Measurements from ENCODE around the gene RRAD. TPM values are rescaled to one million over a fixed set of nuclear protein-coding genes. Genes with fewer than 3 reads are reported as not detected.

RRAD gene
- total and polyA plus RNA-seq, 2 experiments from 2014 or later, result 0.22 to 0.70 TPM

DNA sequence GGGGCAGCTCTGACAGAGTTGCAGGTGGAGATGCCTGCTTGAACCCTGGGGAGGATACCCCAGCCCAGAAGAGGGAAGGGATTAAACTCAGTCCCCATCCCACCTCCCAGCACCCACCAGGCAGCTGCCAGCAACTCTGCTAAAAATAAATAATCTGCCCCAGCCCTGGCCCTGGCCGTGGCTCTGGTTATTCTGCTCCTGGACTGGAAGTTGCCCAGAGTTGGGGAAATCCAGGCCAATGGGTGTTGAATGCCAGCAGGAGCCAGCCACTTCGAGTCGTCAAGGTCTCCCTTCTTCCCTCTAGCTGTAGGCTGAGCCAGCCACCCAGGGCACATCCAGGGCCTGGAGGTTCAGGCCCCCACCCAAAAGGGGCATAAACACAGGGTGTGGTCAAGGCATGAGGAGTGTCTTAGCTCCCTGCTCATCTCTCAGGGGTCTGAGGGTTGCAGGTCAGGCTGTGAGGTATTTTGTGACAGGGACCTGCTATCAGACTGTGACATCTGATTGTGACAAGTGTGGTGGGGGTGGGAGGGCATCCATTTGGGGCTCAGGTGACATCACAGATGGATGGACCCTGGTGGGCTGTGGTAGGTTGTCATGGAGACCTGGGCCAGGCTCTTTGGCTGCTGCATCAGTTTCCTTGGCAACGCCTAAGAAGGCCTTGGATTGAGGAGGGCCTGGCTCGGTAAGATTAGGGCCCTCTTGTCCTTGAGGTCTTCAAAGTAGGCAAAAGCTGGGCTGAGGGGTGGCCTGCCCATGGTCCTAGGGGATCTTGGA lies 1.0 kb upstream of the RRAD start:
- Histone ChIP-seq H3K9me3 (ENCODE audit: low read depth) (no peaks in the 10 kb centered on the region), H3K36me3 (ENCODE audit: low read depth) (no peaks in the 10 kb centered on the region), H3K79me2 (ENCODE audit: insufficient read depth) (no peaks in the 10 kb centered on the region), H3K4me1 (ENCODE audit: insufficient read depth) (peaks cover 26% of the 10 kb centered on the region), H4K20me1 (ENCODE audit: insufficient read depth) (no peaks in the 10 kb centered on the region), H3K9me2 (ENCODE audit: insufficient read depth) (no peaks in the 10 kb centered on the region), H3F3A (ENCODE audit: insufficient read depth) (peaks cover 30% of the 10 kb centered on the region), H3K9ac (peak overlapping the region; percentile 62), H2AFZ (no peak overlapping the region), H3K4me3 (no peak overlapping the region), H3K27me3 (replicated peaks; ENCODE audit: insufficient read depth) (peaks cover 10% of the 10 kb centered on the region), H3K27ac (peak overlapping the region; percentile 74), H3K4me2 (ENCODE audit: unreplicated experiment) (peak overlapping the region; percentile 57)
- WGBS, 2 experiments (ENCODE audit: low coverage in 1 of 2, low lambda C conversion rate in 2 of 2, missing lambda C conversion rate in 2 of 2), result 64 to 79% methylated on average over 5 of the region's 5 CpGs
- peak; percentile 26 for DNase-seq
- in situ Hi-C loops (cut with MboI), result no loop called here
- TF ChIP-seq EZH2phosphoT487 (IDR thresholded peaks at IDR 0.05; ENCODE audit: insufficient read depth, low read depth) (no peak), EZH2 (IDR thresholded peaks at IDR 0.05; ENCODE audit: insufficient read depth, poor library complexity, severe bottlenecking) (no peak)

DNA sequence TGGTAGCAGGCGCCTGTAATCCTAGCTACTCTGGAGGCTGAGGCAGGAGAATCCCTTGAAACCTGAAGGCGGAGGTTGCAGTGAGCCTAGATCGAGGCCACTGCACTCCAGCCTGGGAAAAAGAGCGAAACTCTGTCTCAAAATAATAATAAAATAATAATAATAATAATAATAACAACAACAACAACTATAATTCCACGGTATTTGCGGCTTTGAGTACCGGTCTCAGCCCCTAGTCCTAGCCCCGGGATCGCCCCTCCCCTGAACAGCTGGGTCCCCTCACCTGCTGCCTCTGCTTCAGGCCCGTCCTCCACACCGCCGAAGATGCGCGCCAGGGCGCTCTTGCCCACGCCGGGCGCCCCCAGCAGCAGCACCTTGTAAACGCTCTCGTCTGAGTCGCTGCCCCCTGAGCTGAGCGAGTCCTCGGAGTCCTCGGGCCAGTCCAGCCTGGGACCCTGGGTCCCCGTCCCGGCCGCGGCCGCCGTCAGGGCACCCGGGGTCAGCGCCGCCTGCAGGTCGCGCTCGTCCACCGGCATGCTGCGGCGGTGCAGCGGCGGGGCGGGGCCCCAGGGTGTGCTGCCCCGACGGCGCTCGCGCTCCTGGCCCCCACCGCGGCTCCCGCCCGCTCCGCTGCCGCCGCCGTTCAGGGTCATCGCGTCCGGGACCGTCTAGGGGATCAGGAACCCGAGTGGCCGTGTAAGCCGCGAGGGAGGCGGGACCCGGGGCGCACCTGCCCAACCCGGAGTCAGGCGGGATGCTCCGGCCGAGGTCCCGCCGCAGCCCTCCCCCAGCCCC lies 611 bp downstream of the RRAD start:
- H3K9me3 ChIP-seq (ENCODE audit: low read depth), result no peaks in the 10 kb centered on the region
- peak overlapping the region; percentile 51 for H3K4me3 ChIP-seq
- no peaks in the 10 kb centered on the region for H3K36me3 ChIP-seq (ENCODE audit: low read depth)
- H3K4me1 ChIP-seq (ENCODE audit: insufficient read depth), result peaks cover 26% of the 10 kb centered on the region
- WGBS, 2 experiments (ENCODE audit: low coverage in 1 of 2, low lambda C conversion rate in 2 of 2, missing lambda C conversion rate in 2 of 2), result 12 to 21% methylated on average over 34 to 52 of the region's 72 CpGs
- H3K27ac ChIP-seq, result no peak overlapping the region
- peak overlapping the region; percentile 47 for H3K9ac ChIP-seq
- no peaks in the 10 kb centered on the region for H3K79me2 ChIP-seq (ENCODE audit: insufficient read depth)
- H2AFZ ChIP-seq, result peak overlapping the region; percentile 47; the same call in 1 of the 2 replicates
- H3K9me2 ChIP-seq (ENCODE audit: insufficient read depth), result no peaks in the 10 kb centered on the region
- H4K20me1 ChIP-seq (ENCODE audit: insufficient read depth), result no peaks in the 10 kb centered on the region
- TF ChIP-seq EZH2phosphoT487 (IDR thresholded peaks at IDR 0.05; ENCODE audit: insufficient read depth, low read depth) (no peak), EZH2 (IDR thresholded peaks at IDR 0.05; ENCODE audit: insufficient read depth, poor library complexity, severe bottlenecking) (no peak)
- peak overlapping the region; percentile 61 for H3K4me2 ChIP-seq (ENCODE audit: unreplicated experiment)
- in situ Hi-C loops (cut with MboI), result no loop called here
- H3F3A ChIP-seq (ENCODE audit: insufficient read depth), result peaks cover 30% of the 10 kb centered on the region
- peaks cover 18% of the 10 kb centered on the region for H3K27me3 ChIP-seq (replicated peaks; ENCODE audit: insufficient read depth)
- DNase-seq, result peak; percentile 63

DNA sequence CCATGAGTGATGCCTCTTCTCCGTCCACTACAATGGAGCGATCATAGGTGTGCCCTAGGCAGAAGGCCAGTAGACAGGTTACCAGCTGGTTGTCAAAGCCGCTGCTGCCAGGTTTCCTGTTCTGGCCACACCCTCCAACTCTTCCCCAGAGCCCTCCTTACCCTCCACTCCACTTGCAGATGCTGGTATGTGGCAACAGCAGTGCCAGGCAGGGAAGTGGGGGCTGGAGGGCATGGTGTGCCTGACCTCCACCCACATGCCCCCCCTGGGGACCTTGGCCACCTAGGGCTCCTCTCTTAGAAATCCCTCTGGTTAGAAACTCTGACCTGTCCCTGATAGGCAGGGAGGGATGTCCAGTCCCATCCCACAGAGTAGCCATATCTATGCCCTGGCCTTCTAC lies 1.5 kb downstream of the RRAD start:
- in situ Hi-C loops (cut with MboI), result no loop called here
- DNase-seq, result no peak
- peaks cover 26% of the 10 kb centered on the region for H3K4me1 ChIP-seq (ENCODE audit: insufficient read depth)

DNA sequence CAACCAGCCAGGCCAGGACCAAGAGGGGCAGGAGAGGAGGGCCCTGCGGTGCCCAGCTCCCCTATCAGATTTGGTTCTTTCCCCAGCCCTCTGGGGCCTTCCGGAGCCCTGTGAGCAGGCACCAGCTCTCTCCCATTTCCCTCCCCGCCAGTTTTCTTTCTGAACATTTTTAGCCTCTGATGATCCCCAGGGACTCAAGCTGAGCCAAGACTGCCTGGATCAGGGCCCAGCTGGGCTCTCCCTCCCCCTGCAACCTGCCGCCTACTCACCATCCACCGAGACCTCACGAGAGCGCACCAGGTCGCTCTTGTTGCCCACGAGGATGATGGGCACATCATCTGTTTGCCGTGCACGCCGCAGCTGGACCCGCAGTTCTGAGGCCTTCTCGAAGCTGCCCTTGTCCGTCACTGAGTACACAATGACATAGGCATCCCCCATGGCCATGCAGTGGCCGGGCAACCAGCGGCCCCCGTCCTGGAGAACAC lies 2.0 kb downstream of the RRAD start:
- TF ChIP-seq EZH2phosphoT487 (IDR thresholded peaks at IDR 0.05; ENCODE audit: insufficient read depth, low read depth), result no peak
- TF ChIP-seq EZH2 (IDR thresholded peaks at IDR 0.05; ENCODE audit: insufficient read depth, poor library complexity, severe bottlenecking), result no peak
- peaks cover 21% of the 10 kb centered on the region for H3K4me1 ChIP-seq (ENCODE audit: insufficient read depth)
- WGBS, 2 experiments (ENCODE audit: low coverage in 1 of 2, low lambda C conversion rate in 2 of 2, missing lambda C conversion rate in 2 of 2), result 89 to 90% methylated on average over 18 of the region's 18 CpGs
- no peak for DNase-seq
- no peaks in the 10 kb centered on the region for H3K9me3 ChIP-seq (ENCODE audit: low read depth)
- H3K27me3 ChIP-seq (replicated peaks; ENCODE audit: insufficient read depth), result peaks cover 27% of the 10 kb centered on the region
- H3K27ac ChIP-seq, result no peak overlapping the region
- no peak overlapping the region for H3K4me3 ChIP-seq
- no peaks in the 10 kb centered on the region for H4K20me1 ChIP-seq (ENCODE audit: insufficient read depth)
- no peaks in the 10 kb centered on the region for H3K79me2 ChIP-seq (ENCODE audit: insufficient read depth)
- no peaks in the 10 kb centered on the region for H3K9me2 ChIP-seq (ENCODE audit: insufficient read depth)
- no peak overlapping the region for H3K9ac ChIP-seq
- peaks cover 19% of the 10 kb centered on the region for H3F3A ChIP-seq (ENCODE audit: insufficient read depth)
- no peak overlapping the region for H2AFZ ChIP-seq
- H3K4me2 ChIP-seq (ENCODE audit: unreplicated experiment), result no peak overlapping the region
- in situ Hi-C loops (cut with MboI), result no loop called here
- no peaks in the 10 kb centered on the region for H3K36me3 ChIP-seq (ENCODE audit: low read depth)

More for the DNA sequence above, 1.5 kb downstream of the RRAD start:
- H3K4me2 ChIP-seq (ENCODE audit: unreplicated experiment), result no peak overlapping the region
- no peaks in the 10 kb centered on the region for H3K79me2 ChIP-seq (ENCODE audit: insufficient read depth)
- peaks cover 27% of the 10 kb centered on the region for H3K27me3 ChIP-seq (replicated peaks; ENCODE audit: insufficient read depth)
- H4K20me1 ChIP-seq (ENCODE audit: insufficient read depth), result no peaks in the 10 kb centered on the region
- no peaks in the 10 kb centered on the region for H3K36me3 ChIP-seq (ENCODE audit: low read depth)
- no peaks in the 10 kb centered on the region for H3K9me3 ChIP-seq (ENCODE audit: low read depth)
- no peaks in the 10 kb centered on the region for H3K9me2 ChIP-seq (ENCODE audit: insufficient read depth)
- H3F3A ChIP-seq (ENCODE audit: insufficient read depth), result peaks cover 22% of the 10 kb centered on the region
- no peak overlapping the region for H3K27ac ChIP-seq
- TF ChIP-seq EZH2phosphoT487 (IDR thresholded peaks at IDR 0.05; ENCODE audit: insufficient read depth, low read depth), result no peak
- no peak for TF ChIP-seq EZH2 (IDR thresholded peaks at IDR 0.05; ENCODE audit: insufficient read depth, poor library complexity, severe bottlenecking)
- H3K9ac ChIP-seq, result no peak overlapping the region
- 84 to 91% methylated on average over 3 of the region's 3 CpGs for WGBS, 2 experiments (ENCODE audit: low coverage in 1 of 2, low lambda C conversion rate in 2 of 2, missing lambda C conversion rate in 2 of 2)
- no peak overlapping the region for H3K4me3 ChIP-seq
- no peak overlapping the region for H2AFZ ChIP-seq
